SW480 (cell line): ENCODE data around the gene GINS2.

Source experiments
- DNase-seq: peaks from one replicate; pipeline ENCODE4 v3.0.0-alpha.2; 2016; ENCODE audit warnings: low spot score

Gene GINS2

GRCh38 chr16:85667841-85668413, 20.8 kb downstream of the GINS2 start:
- DNase-seq = no peak

GRCh38 chr16:85667261-85667660, 21.5 kb downstream of the GINS2 start:
- no peak for DNase-seq

- no peak for DNase-seq
Observed at GRCh38 chr16:85665929-85666328, 22.8 kb downstream of the GINS2 start.

- DNase-seq = no peak
Observed at GRCh38 chr16:85665373-85665740, 23.4 kb downstream of the GINS2 start.

- DNase-seq = no peak
Observed at GRCh38 chr16:85664580-85665372, 24.0 kb downstream of the GINS2 start.

- no peak for DNase-seq
Observed at GRCh38 chr16:85663891-85664321, 24.8 kb downstream of the GINS2 start.

GRCh38 chr16:85662976-85663830, 25.6 kb downstream of the GINS2 start:
- no peak for DNase-seq

GRCh38 chr16:85662482-85662812, 26.3 kb downstream of the GINS2 start:
- DNase-seq = no peak

- DNase-seq = no peak
Observed at GRCh38 chr16:85661740-85662481, 26.8 kb downstream of the GINS2 start.

GRCh38 chr16:85660843-85661739, 27.7 kb downstream of the GINS2 start:
- no peak for DNase-seq

- no peak for DNase-seq
Observed at GRCh38 chr16:85659805-85660511, 28.8 kb downstream of the GINS2 start.

GRCh38 chr16:85659336-85659735, 29.4 kb downstream of the GINS2 start:
- DNase-seq = no peak

GRCh38 chr16:85658504-85659326, 30.0 kb downstream of the GINS2 start:
- DNase-seq = no peak

- no peak for DNase-seq
Observed at GRCh38 chr16:85657996-85658395, 30.8 kb downstream of the GINS2 start.

GRCh38 chr16:85657267-85657650, 31.5 kb downstream of the GINS2 start:
- no peak for DNase-seq

- no peak for DNase-seq
Observed at GRCh38 chr16:85656351-85657266, 32.1 kb downstream of the GINS2 start.

- DNase-seq = no peak
Observed at GRCh38 chr16:85655216-85656129, 33.3 kb downstream of the GINS2 start.
